Kidney epithelial cell (primary cell): ENCODE measurements around the gene ESD. TPM values are rescaled to one million over a fixed set of nuclear protein-coding genes. Genes with fewer than 3 reads are reported as not detected.

ENCODE experiments used
- DNase-seq: peaks from one replicate; pipeline ENCODE4 v3.0.0-alpha.2; 2010; ENCODE audit warnings: low read depth
- H3K27me3 ChIP-seq: 2 replicates; pipeline ENCODE4 v1.6.0; 2011; ENCODE audit warnings: low read length; ENCODE audit not compliant: control insufficient read depth, insufficient read depth
- H3K36me3 ChIP-seq: 2 replicates; pipeline ENCODE4 v1.5.1; 2011; ENCODE audit warnings: low read length; ENCODE audit not compliant: control insufficient read depth, insufficient read depth
- H3K4me3 ChIP-seq: 2 replicates; pipeline ENCODE4 v1.5.1; 2011; ENCODE audit warnings: low read depth, mild to moderate bottlenecking, control low read depth, low read length
- total RNA-seq: library from RNA; depleted of rRNA; stranded (reverse); fragments of >200 nt; gene quantifications from 2 replicates; pipeline ENCODE4 v1.2.3, GENCODE V29; 2015
- TF ChIP-seq, protein P1 (sequence below): IDR thresholded peaks from 2 replicates; pipeline ENCODE4 v1.5.1; 2011; ENCODE audit warnings: mild to moderate bottlenecking, moderate library complexity, low read length, control low read depth, inconsistent platforms; ENCODE audit not compliant: insufficient read depth, poor library complexity, severe bottlenecking

Gene ESD
- total RNA-seq, 1 donor from 2014 or later, result 128 TPM

DNA sequence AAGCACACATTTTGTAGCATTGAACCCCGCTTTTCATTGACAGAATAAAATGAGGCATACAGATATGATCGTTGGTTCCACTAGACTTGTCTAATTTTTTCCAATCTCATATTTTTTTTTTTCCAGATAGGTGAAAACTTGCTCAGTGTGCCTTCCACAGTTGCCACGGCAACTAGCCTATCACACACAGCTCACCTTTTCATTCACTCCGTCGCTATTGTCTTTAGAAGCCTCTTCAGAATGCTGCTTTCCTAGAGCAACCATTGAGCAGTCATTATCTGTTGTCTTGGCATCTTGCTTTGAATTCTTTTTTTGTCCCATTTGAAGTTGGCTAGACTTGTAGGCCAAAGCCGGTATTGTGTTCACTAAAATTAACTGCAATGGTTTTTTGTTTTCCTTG is 37.7 kb upstream of the ESD start:
- Histone ChIP-seq H3K4me3 (no peak overlapping the region), H3K27me3 (no peaks in the 10 kb centered on the region), H3K36me3 (no peaks in the 10 kb centered on the region)
- no peak for DNase-seq
- TF ChIP-seq, protein P1, sequence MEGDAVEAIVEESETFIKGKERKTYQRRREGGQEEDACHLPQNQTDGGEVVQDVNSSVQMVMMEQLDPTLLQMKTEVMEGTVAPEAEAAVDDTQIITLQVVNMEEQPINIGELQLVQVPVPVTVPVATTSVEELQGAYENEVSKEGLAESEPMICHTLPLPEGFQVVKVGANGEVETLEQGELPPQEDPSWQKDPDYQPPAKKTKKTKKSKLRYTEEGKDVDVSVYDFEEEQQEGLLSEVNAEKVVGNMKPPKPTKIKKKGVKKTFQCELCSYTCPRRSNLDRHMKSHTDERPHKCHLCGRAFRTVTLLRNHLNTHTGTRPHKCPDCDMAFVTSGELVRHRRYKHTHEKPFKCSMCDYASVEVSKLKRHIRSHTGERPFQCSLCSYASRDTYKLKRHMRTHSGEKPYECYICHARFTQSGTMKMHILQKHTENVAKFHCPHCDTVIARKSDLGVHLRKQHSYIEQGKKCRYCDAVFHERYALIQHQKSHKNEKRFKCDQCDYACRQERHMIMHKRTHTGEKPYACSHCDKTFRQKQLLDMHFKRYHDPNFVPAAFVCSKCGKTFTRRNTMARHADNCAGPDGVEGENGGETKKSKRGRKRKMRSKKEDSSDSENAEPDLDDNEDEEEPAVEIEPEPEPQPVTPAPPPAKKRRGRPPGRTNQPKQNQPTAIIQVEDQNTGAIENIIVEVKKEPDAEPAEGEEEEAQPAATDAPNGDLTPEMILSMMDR, result no peak

DNA sequence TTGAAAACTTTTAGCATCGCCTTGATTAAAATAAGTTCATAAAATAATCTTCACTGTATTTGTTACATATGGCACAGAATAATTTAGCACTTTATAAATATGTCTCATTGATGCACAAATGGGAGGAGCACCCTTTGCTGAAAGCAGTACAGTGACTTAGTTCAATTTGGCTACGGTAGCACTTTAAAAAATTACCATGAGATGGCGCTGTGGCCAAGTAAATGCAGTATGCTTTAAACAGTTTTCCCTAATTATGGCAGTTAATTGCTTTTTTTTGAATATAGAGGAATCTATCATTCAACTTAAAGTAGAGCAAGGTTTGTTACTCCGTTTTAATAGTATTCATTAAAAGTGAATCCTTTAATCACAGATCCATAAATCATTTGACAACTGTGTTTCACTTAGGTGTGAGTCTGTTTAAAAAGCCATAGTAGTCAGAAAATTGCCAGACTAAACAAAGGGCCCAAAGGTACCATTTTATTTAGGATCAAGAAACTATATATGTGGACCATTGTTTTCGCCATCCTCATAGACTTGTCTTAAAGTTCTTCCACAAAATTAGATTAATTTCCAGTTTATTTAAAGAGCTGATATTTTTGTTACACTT is 34.7 kb upstream of the ESD start:
- H3K4me3 ChIP-seq, result no peak overlapping the region
- DNase-seq, result peak; percentile 10
- TF ChIP-seq, protein P1, result peak; percentile 63
- no peaks in the 10 kb centered on the region for H3K27me3 ChIP-seq
- no peaks in the 10 kb centered on the region for H3K36me3 ChIP-seq

DNA sequence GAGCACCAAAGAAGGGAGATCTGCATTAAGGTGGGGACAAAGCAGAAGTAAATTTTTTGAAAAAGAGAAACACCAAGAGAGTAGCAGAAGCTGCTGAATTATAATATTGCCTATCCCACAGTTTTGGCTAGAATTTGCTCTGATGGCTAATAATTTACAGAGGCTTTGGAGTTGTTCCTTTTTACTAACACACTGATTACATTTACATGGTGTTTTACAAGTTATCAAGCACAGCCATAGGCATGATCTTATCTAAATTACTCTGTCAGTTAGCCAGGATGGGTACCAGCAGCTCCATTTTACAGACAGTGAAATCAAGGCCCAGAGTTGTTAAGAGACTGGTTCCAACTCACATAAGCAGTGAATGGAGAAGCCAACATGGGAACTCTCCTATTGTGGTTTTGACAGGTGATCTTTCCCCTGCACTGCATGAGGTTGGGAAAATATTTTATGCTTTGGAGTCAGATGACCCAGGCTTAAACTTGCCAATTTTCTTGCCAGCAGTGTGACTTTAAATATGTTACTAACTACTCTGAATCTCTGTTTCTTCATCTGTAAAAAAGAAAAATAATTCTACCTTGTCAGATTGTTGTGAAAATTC is 33.5 kb upstream of the ESD start:
- no peak for DNase-seq
- TF ChIP-seq, protein P1, result no peak

DNA sequence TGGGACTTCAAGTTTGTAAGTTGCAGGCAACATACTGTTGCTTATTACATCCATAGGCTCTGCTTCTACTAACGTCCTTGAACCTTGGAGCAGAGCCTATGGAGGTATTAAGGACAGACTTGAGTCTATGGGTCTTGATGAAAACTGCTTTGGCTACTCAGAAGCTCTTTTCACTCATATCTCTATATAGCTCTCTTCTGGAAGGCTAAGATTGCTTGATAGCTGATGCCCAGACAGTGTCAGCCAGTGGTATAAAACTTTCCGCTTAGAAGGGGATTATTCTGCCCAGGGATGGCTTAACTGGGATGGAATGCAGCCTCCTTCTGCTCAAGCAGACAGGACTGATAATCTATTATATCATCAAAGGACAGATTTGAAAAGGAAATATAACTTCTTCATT is 25.6 kb upstream of the ESD start:
- Histone ChIP-seq H3K36me3 (no peaks in the 10 kb centered on the region), H3K27me3 (no peaks in the 10 kb centered on the region), H3K4me3 (no peak overlapping the region)
- TF ChIP-seq, protein P1, result no peak
- no peak for DNase-seq

More for the DNA sequence above, 33.5 kb upstream of the ESD start:
- Histone ChIP-seq H3K36me3 (no peaks in the 10 kb centered on the region), H3K27me3 (no peaks in the 10 kb centered on the region), H3K4me3 (no peak overlapping the region)

DNA sequence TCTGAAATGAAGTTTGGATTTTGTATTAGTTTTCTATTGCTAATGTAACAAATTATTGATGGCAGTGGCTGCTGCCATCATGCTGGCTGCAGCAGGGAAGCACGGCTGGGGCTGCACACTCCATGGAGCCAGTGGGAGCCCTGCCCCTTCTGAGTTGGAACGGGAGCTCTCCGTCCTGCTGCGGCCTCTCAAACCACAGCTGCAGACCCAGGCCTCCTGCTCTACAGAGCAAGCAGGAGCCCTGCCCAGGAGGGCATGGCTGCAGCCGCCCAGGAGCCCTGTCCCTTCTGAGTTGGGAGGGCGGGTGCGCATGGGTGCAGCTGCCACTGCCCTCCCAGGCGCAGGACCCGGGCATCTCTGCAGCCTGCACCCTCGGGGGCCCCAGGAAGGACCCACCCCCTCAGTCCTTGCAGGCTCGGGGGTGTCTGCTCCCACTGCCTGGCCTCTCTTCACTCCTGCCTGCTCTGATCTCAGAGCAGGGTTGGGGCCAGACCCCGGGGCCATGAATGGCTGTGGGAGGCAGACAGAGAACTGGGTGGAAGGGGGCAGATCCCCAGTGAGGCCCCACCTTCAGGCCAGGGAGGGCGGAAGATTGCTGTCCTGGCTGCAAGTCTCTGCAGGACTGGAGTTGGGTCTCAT is 21.0 kb upstream of the ESD start:
- DNase-seq, result no peak
- Histone ChIP-seq H3K36me3 (no peaks in the 10 kb centered on the region), H3K27me3 (no peaks in the 10 kb centered on the region), H3K4me3 (no peak overlapping the region)
- TF ChIP-seq, protein P1, result no peak

DNA sequence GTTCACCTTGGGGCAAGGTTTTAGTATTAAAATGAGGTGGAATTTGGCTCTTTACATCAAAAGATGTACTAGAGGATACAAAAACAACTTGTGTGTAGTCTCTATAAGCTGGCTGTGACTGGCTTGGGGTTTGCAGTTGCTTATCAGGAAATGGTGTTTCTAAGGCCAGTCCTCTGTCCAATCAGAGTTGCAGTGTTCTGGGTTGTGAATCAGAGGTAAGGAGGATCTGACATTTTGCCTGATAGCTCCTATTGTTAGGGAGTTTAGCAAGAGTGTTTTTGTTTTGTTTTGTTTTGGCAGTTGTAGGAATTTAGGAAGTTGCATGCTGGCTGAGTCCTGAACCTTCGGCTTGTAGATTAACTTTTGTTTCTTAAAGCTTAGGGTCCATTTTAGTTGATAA is 20.1 kb upstream of the ESD start:
- H3K27me3 ChIP-seq, result no peaks in the 10 kb centered on the region
- TF ChIP-seq, protein P1, result no peak
- no peaks in the 10 kb centered on the region for H3K36me3 ChIP-seq
- H3K4me3 ChIP-seq, result no peak overlapping the region
- no peak for DNase-seq
